ENCODE data around the gene RRAD. TPM values are rescaled to one million over a fixed set of nuclear protein-coding genes. Genes with fewer than 3 reads are reported as not detected.

RRAD gene
- polyA plus RNA-seq, 2 of the 4 experiments (the other 2 are of a cell fraction), result 0.75 to 2.2 TPM

- ATAC-seq (peak; percentile 94 to 98), FAIRE-seq (peak; percentile 73), DNase-seq (ENCODE audit: low read depth in 1 of 2, low spot score in 1 of 2) (peak; percentile 89 to 92)
- ChIA-PET POLR2A (interaction anchor here (0.6 to 1.4 kb wide), 5 partner anchors 11 to 303 kb away, joined by 3 to 8 read pairs (median 5); partner anchors contain the start of gene NAE1), CTCF (interaction anchor here (0.6 to 9.1 kb wide), 40 partner anchors 10 to 469 kb away, joined by 3 to 148 read pairs (median 4); partner anchors contain the start of genes CA7, CMTM2 and NAE1)
- H3K4me1 ChIP-seq, result peaks cover 5% of the 10 kb centered on the region; the same call in 2 of the 3 replicates
- peak overlapping the region; percentile 75 for H3K4me2 ChIP-seq
- H3K27ac ChIP-seq, result peak overlapping the region; percentile 79 to 82
- TF ChIP-seq MAX (IDR thresholded peaks at IDR 0.05) (peak; percentile 96), JUN (IDR thresholded peaks at IDR 0.05) (peak in 1 of 2 experiments; percentile 50; a peak in 2 of 5 replicates), ELK1 (IDR thresholded peaks at IDR 0.05; ENCODE audit: low read depth, low read length) (no peak), MAZ (IDR thresholded peaks at IDR 0.05; ENCODE audit: borderline replicate concordance, low read depth, low read length) (no peak), ZNF302 (CRISPR knock-in tag; IDR thresholded peaks at IDR 0.05) (no peak), ZFP36 (IDR thresholded peaks at IDR 0.05; ENCODE audit: borderline replicate concordance, partially characterized antibody) (peak; percentile 69), E2F6 (IDR thresholded peaks at IDR 0.05; ENCODE audit: borderline replicate concordance, low read depth) (peak; percentile 69; the same call in 1 of the 2 replicates), POLR2A (IDR thresholded peaks at IDR 0.05; ENCODE audit: low read length) (peak; percentile 56), MAFK (IDR thresholded peaks at IDR 0.05; ENCODE audit: partially characterized antibody) (peak; percentile 46), RAD21 (conservative IDR thresholded peaks at IDR 0.05 in 1 of 2, IDR thresholded peaks at IDR 0.05 in 1 of 2) (peak; percentile 46 to 61), POLR2AphosphoS2 (conservative IDR thresholded peaks at IDR 0.05; ENCODE audit: low read length) (no peak), ATOH8 (CRISPR knock-in tag; IDR thresholded peaks at IDR 0.05; ENCODE audit: low read depth) (0 out of 2 replicates have a peak, but pooled peaks have one; percentile 24), FOSL2 (IDR thresholded peaks at IDR 0.05) (no peak), FOSL2 (CRISPR knock-in tag; IDR thresholded peaks at IDR 0.05) (peak; percentile 32), USF2 (IDR thresholded peaks at IDR 0.05) (no peak), SMC3 (IDR thresholded peaks at IDR 0.05) (peak; percentile 63), HDAC2 (IDR thresholded peaks at IDR 0.05) (no peak), KDM5A (IDR thresholded peaks at IDR 0.05) (no peak), CTCF (IDR thresholded peaks at IDR 0.05) (peak; percentile 93), HOXB5 (CRISPR knock-in tag; IDR thresholded peaks at IDR 0.05) (no peak), FOSB (CRISPR knock-in tag; IDR thresholded peaks at IDR 0.05) (no peak), HES2 (IDR thresholded peaks at IDR 0.05) (no peak), NR3C1 (IDR thresholded peaks at IDR 0.05) (no peak), REST (IDR thresholded peaks at IDR 0.05) (no peak), MYC (IDR thresholded peaks at IDR 0.05; ENCODE audit: borderline replicate concordance, low read length) (peak; percentile 68; the same call in 1 of the 2 replicates), CHD2 (IDR thresholded peaks at IDR 0.05; ENCODE audit: low read length, partially characterized antibody) (no peak), FOXS1 (CRISPR knock-in tag; IDR thresholded peaks at IDR 0.05) (no peak), ZC3H11A (IDR thresholded peaks at IDR 0.05) (no peak), ZSCAN20 (CRISPR knock-in tag; IDR thresholded peaks at IDR 0.05) (no peak), CEBPB (IDR thresholded peaks at IDR 0.05) (no peak), NFE2L2 (conservative IDR thresholded peaks at IDR 0.05; ENCODE audit: low read length) (no peak), RFX5 (IDR thresholded peaks at IDR 0.05) (no peak)
- no peaks in the 10 kb centered on the region for H3K9me3 ChIP-seq
- H3K4me3 ChIP-seq, result peak overlapping the region; percentile 37
- 9% methylated on average over 33 of the region's 39 CpGs for WGBS (ENCODE audit: missing lambda C conversion rate)
Measured at GRCh38 chr16:66872943-66873684, 52.2 kb downstream of the RRAD start.
